GM18873 (cell line): ENCODE data around the gene ANKRD44.

ENCODE experiments used
- ATAC-seq: cut with Tn5 transposase; IDR thresholded peaks from one replicate; pipeline ENCODE4 v1.9.1; 2021; ENCODE audit warnings: mild to moderate bottlenecking, moderate library complexity, moderate number of reproducible peaks; ENCODE audit not compliant: unreplicated experiment, low FRiP score

ANKRD44 gene

GRCh38 chr2:197322724-197323720 is 12.4 kb upstream of the ANKRD44 start:
- ATAC-seq = peak; percentile 46

GRCh38 chr2:197322143-197322542 is 11.6 kb upstream of the ANKRD44 start:
- no peak for ATAC-seq

GRCh38 chr2:197315371-197315770 is 4.8 kb upstream of the ANKRD44 start:
- no peak for ATAC-seq

GRCh38 chr2:197312186-197312585 is 1.6 kb upstream of the ANKRD44 start:
- no peak for ATAC-seq

GRCh38 chr2:197311421-197312033 is 947 bp upstream of the ANKRD44 start:
- ATAC-seq = no peak

GRCh38 chr2:197310987-197311420 is 424 bp upstream of the ANKRD44 start:
- no peak for ATAC-seq

- no peak for ATAC-seq
These were observed 819 bp downstream of the ANKRD44 start for GRCh38 chr2:197309691-197310231.

- no peak for ATAC-seq
These were observed 1.4 kb downstream of the ANKRD44 start for GRCh38 chr2:197308996-197309690.

GRCh38 chr2:197308585-197308984 is 2.0 kb downstream of the ANKRD44 start:
- no peak for ATAC-seq

GRCh38 chr2:197307933-197308521 is 2.6 kb downstream of the ANKRD44 start:
- no peak for ATAC-seq

GRCh38 chr2:197307236-197307932 is 3.2 kb downstream of the ANKRD44 start:
- ATAC-seq = no peak

GRCh38 chr2:197306696-197307040 is 3.9 kb downstream of the ANKRD44 start:
- no peak for ATAC-seq

GRCh38 chr2:197306024-197306695 is 4.4 kb downstream of the ANKRD44 start:
- no peak for ATAC-seq

- peak; percentile 38 for ATAC-seq
These were observed 6.0 kb downstream of the ANKRD44 start for GRCh38 chr2:197304556-197305011.

- ATAC-seq = no peak
These were observed 10.4 kb downstream of the ANKRD44 start for GRCh38 chr2:197300139-197300538.

- no peak for ATAC-seq
These were observed 12.0 kb downstream of the ANKRD44 start for GRCh38 chr2:197298609-197299008.

GRCh38 chr2:197297772-197298318 is 12.7 kb downstream of the ANKRD44 start:
- ATAC-seq = no peak

GRCh38 chr2:197297266-197297665 is 13.3 kb downstream of the ANKRD44 start:
- ATAC-seq = no peak

GRCh38 chr2:197296835-197297234 is 13.7 kb downstream of the ANKRD44 start:
- ATAC-seq = no peak
